PC-9 (cell line): Measurements from ENCODE around the gene CBX5. TPM values are rescaled to one million over a fixed set of nuclear protein-coding genes. Genes with fewer than 3 reads are reported as not detected.
A peak's percentile ranks its signal among the peaks of the same experiment; 100 is the strongest.

ENCODE experiments used
- BruUV-seq: library from RNA; stranded (reverse); fragments of 400-500 nt; replicated peaks from 2 replicates; lab custom pipeline; 2021; lab: Mats Ljungman, UMichigan
- CTCF ChIA-PET: fragments of 300-600 bp; sonication (Branson Sonifier 250); formaldehyde crosslinking; loops from one replicate; lab custom pipeline; 2022; ENCODE audit warnings: antibody characterized with exemption; lab: Charles Lee
- POLR2A ChIA-PET: fragments of 300-600 bp; sonication (Branson Sonifier 250); formaldehyde crosslinking; loops from one replicate; lab custom pipeline; 2022; ENCODE audit warnings: antibody characterized with exemption; ENCODE audit not compliant: unreplicated experiment; lab: Charles Lee
- DNase-seq, 2 experiments: peaks; one replicate each; pipeline versions ENCODE4 v3.0.0 to v3.0.0-alpha.2; 2015 to 2022; ENCODE audit warnings: mixed read lengths in 1 of 2
- H2AFZ ChIP-seq: fragments of 200-600 bp; sonication (generic); 2 replicates; pipeline ENCODE4 v1.8.1; 2017; ENCODE audit warnings: antibody characterized with exemption
- H3F3A ChIP-seq: fragments of 200-600 bp; sonication (generic); 2 replicates; pipeline ENCODE4 v1.8.1; 2017; ENCODE audit warnings: antibody characterized with exemption, mild to moderate bottlenecking, low read depth; ENCODE audit not compliant: insufficient read depth
- H3K27ac ChIP-seq: fragments of 200-600 bp; sonication (generic); 2 replicates; pipeline ENCODE4 v1.6.1; 2016; ENCODE audit warnings: mixed run types
- H3K27me3 ChIP-seq: fragments of 200-600 bp; sonication (generic); 2 replicates; pipeline ENCODE4 v1.6.1; 2016; ENCODE audit warnings: low read depth, mixed run types; ENCODE audit not compliant: insufficient read depth
- H3K36me3 ChIP-seq: fragments of 200-600 bp; sonication (generic); 2 replicates; pipeline ENCODE4 v1.6.1; 2016; ENCODE audit warnings: low read depth, mixed run types
- H3K4me1 ChIP-seq: fragments of 200-600 bp; sonication (generic); replicated peaks from 2 replicates; pipeline ENCODE4 v1.6.1; 2016; ENCODE audit warnings: mixed run types; ENCODE audit not compliant: insufficient read depth
- H3K4me2 ChIP-seq: fragments of 200-600 bp; sonication (generic); 2 replicates; pipeline ENCODE4 v1.6.1; 2017; ENCODE audit warnings: mixed run types
- H3K4me3 ChIP-seq: fragments of 200-600 bp; sonication (generic); 2 replicates; pipeline ENCODE4 v1.6.1; 2016; ENCODE audit warnings: mixed run types
- H3K79me2 ChIP-seq: fragments of 200-600 bp; sonication (generic); 2 replicates; pipeline ENCODE4 v1.6.1; 2017; ENCODE audit warnings: low read depth, mixed run types
- H3K9me2 ChIP-seq: fragments of 200-600 bp; sonication (generic); 2 replicates; pipeline ENCODE4 v1.8.1; 2017; ENCODE audit warnings: mild to moderate bottlenecking; ENCODE audit not compliant: insufficient read depth
- H3K9me3 ChIP-seq: fragments of 200-600 bp; sonication (generic); 2 replicates; pipeline ENCODE4 v1.8.1; 2016; ENCODE audit warnings: low read depth; ENCODE audit not compliant: insufficient read depth
- H4K20me1 ChIP-seq: fragments of 200-600 bp; sonication (generic); 2 replicates; pipeline ENCODE4 v1.8.1; 2017; ENCODE audit not compliant: insufficient read depth
- EZH2 ChIP-seq: fragments of 200-600 bp; sonication (generic); IDR thresholded peaks from 2 replicates; pipeline ENCODE4 v1.8.0; 2017; ENCODE audit warnings: antibody characterized with exemption, low read depth
- intact Hi-C: fragments of 100-400 bp; cut with micrococcal nuclease; formaldehyde crosslinking; loops from one replicate; pipeline ENCODE4 v1.10.0; 2022; ENCODE audit not compliant: unreplicated experiment
- total RNA-seq: library from RNA; stranded (reverse); gene quantifications from 2 replicates; pipeline ENCODE4 v1.2.3, GENCODE V29; 2021
- TF ChIP-seq, protein P1 (sequence below): fragments of 200-600 bp; sonication (generic); conservative IDR thresholded peaks from 2 replicates; pipeline ENCODE4 v1.6.1; 2017; ENCODE audit warnings: mixed run types, antibody characterized with exemption, mild to moderate bottlenecking, moderate library complexity

Gene CBX5
- total RNA-seq, 1 experiment from 2014 or later: 154 TPM

DNA sequence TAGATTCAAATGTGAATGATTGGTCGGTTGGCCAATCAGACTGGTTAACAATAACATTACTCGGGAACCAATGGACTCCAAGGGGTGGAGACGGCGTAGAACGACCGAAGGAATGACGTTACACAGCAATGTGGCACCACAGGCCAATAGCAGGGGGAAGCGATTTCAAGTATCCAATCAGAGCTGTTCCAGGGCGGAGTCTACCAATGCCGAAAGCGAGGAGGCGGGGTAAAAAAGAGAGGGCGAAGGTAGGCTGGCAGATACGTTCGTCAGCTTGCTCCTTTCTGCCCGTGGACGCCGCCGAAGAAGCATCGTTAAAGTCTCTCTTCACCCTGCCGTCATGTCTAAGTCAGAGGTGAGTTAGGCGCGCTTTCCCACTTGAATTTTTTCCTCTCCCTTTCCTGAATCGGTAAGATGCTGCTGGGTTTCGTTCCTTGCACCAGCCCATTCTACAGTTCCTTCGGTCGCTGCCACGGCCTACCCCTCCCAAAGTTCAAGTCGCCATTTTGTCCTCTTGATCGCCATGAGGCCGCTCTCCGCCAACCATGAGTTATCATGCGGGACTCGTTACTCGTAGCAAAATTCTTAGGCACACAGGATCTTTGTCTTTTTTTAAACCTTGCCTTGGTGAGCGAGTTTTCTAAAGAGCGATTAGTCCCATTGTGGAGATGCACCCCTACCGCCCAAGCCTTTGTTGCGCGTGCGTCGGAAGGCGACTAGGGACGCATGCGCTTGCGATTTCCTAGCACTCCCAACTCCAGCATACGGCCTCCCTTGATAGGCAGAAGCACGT, 742 bp upstream of the CBX5 start, which contains the start of gene HNRNPA1:
Gene HNRNPA1, plus strand, starts transcription at position 259 of the 793 bp plus-strand sequence. Its CDS starts 82 bp downstream, at position 341.
- peaks cover 43% of the 10 kb centered on the region for H4K20me1 ChIP-seq
- H3K27me3 ChIP-seq: no peaks in the 10 kb centered on the region

DNA sequence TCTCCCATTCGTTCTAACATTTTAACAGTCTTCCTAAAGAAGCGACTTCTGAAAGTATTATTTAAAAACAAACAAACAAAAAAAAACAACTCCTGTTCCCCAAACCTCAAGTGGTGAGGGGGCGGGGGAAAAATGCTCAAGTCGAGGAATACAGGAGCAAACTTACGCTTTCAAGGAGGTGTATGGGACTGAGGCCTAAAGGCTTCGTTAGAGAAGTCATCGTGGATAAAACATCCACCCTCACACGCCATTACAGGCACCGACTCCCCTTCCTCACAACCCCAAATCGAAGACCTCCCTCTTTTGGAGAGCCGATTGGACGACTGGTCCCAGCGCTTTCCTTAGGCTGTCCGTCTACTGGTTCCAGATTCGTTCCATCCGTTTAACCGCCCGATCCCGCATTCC, 693 bp downstream of the CBX5 start:
- Histone ChIP-seq H3K36me3 (peaks cover 56% of the 10 kb centered on the region), H4K20me1 (peaks cover 29% of the 10 kb centered on the region), H2AFZ (peak overlapping the region; percentile 70), H3K27ac (peak overlapping the region; percentile 94), H3K4me3 (peak overlapping the region; percentile 82), H3K79me2 (peaks cover 89% of the 10 kb centered on the region), H3F3A (peaks cover 50% of the 10 kb centered on the region), H3K9me2 (no peaks in the 10 kb centered on the region), H3K9me3 (no peaks in the 10 kb centered on the region), H3K4me1 (peaks cover 36% of the 10 kb centered on the region), H3K4me2 (peak overlapping the region; percentile 93), H3K27me3 (no peaks in the 10 kb centered on the region)
- DNase-seq: no peak
- CTCF ChIA-PET: interaction anchor here (0.6 to 1.7 kb wide), 3 partner anchors 46 to 514 kb away, joined by 3 to 12 read pairs (median 5); partner anchors contain the start of gene COPZ1
- intact Hi-C loops: loop anchor here (1.0 to 5.0 kb wide), 2 partner anchors 37 to 46 kb away; partner anchors contain the start of gene COPZ1
- BruUV-seq: TSS peak; percentile 72
- TF ChIP-seq EZH2: no peak
- TF ChIP-seq, protein P1, sequence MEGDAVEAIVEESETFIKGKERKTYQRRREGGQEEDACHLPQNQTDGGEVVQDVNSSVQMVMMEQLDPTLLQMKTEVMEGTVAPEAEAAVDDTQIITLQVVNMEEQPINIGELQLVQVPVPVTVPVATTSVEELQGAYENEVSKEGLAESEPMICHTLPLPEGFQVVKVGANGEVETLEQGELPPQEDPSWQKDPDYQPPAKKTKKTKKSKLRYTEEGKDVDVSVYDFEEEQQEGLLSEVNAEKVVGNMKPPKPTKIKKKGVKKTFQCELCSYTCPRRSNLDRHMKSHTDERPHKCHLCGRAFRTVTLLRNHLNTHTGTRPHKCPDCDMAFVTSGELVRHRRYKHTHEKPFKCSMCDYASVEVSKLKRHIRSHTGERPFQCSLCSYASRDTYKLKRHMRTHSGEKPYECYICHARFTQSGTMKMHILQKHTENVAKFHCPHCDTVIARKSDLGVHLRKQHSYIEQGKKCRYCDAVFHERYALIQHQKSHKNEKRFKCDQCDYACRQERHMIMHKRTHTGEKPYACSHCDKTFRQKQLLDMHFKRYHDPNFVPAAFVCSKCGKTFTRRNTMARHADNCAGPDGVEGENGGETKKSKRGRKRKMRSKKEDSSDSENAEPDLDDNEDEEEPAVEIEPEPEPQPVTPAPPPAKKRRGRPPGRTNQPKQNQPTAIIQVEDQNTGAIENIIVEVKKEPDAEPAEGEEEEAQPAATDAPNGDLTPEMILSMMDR: no peak
- POLR2A ChIA-PET: interaction anchor here (0.6 to 1.4 kb wide), 7 partner anchors 9 to 109 kb away, joined by 3 to 39 read pairs (median 4); partner anchors contain the start of genes COPZ1 and NFE2

More for the DNA sequence above, 742 bp upstream of the CBX5 start, which contains the start of gene HNRNPA1:
- Histone ChIP-seq H3K4me2 (peak within 1 kb of the TSS; percentile 98), H3K4me3 (peak within 1 kb of the TSS; percentile 82), H3K9me3 (no peaks in the 10 kb centered on the region), H3F3A (peaks cover 64% of the 10 kb centered on the region), H3K9me2 (no peaks in the 10 kb centered on the region), H3K36me3 (peaks cover 62% of the 10 kb centered on the region), H3K79me2 (peaks cover 83% of the 10 kb centered on the region), H3K4me1 (peaks cover 44% of the 10 kb centered on the region), H3K27ac (peak within 1 kb of the TSS; percentile 94), H2AFZ (peak within 1 kb of the TSS; percentile 72)
- ChIA-PET CTCF (interaction anchor here (0.6 to 1.7 kb wide), 5 partner anchors 26 to 585 kb away, joined by 3 to 12 read pairs (median 3); partner anchors contain the start of gene COPZ1), POLR2A (interaction anchor here (0.5 to 1.4 kb wide), 7 partner anchors 9 to 265 kb away, joined by 3 to 39 read pairs (median 5); partner anchors contain the start of gene COPZ1)
- peak; percentile 95 to 99 for DNase-seq
- TF ChIP-seq EZH2: no peak
- TF ChIP-seq, protein P1: 0 out of 2 replicates have a peak, but pooled peaks have one; percentile 3
- TSS peak; percentile 64 for BruUV-seq
- intact Hi-C loops: loop anchor here (2.0 kb wide), 1 partner anchor 78 kb away; no protein-coding TSS in a partner anchor

DNA sequence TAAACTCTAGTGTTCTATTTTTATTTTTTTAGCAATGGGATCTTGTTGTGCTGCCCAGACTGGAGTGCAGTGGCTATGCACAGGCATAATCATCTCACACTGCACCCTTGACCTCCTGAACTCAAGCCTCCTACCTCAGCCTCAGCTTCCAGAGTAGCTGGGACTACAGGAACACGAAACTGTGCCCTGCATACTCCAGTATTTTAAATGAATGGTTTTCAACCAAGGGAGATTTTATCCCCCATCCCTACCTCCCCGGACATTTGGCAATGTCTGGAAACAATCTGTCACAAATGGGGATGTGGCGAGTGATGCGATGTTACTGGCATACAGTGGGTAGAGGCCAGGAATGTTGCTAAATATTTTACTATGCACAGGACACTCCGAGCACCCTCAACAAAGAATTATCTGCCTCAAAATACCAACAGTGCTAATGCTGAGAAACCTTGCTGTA, 2.1 kb downstream of the CBX5 start:
- peaks cover 49% of the 10 kb centered on the region for H3F3A ChIP-seq
- peaks cover 88% of the 10 kb centered on the region for H3K79me2 ChIP-seq
- no peaks in the 10 kb centered on the region for H3K9me3 ChIP-seq
- no peak overlapping the region for H2AFZ ChIP-seq
- no peaks in the 10 kb centered on the region for H3K9me2 ChIP-seq
- peaks cover 53% of the 10 kb centered on the region for H3K36me3 ChIP-seq
- intact Hi-C loops: loop anchor here (5.0 kb wide), 1 partner anchor 36 kb away; no protein-coding TSS in a partner anchor
- DNase-seq: no peak
- ChIA-PET CTCF (no interaction called here), POLR2A (no interaction called here)
- peak overlapping the region; percentile 93 for H3K4me2 ChIP-seq
- peaks cover 22% of the 10 kb centered on the region for H3K4me1 ChIP-seq
- peak overlapping the region; percentile 94; the same call in 1 of the 2 replicates for H3K27ac ChIP-seq
- H4K20me1 ChIP-seq: peaks cover 15% of the 10 kb centered on the region
- TF ChIP-seq, protein P1: no peak
- no peak for TF ChIP-seq EZH2
- no peaks in the 10 kb centered on the region for H3K27me3 ChIP-seq
- H3K4me3 ChIP-seq: peak overlapping the region; percentile 82
- BruUV-seq: no TSS peak
